GM18499 (cell line): ENCODE results near the gene IL20RB.
"Not testable (repeated sequence)": the region's sequence is repeated elsewhere in the genome, so short reads cannot be mapped to it uniquely, and the experiment has no call there.

ENCODE experiments used
- ATAC-seq: cut with Tn5 transposase; IDR thresholded peaks from one replicate; pipeline ENCODE4 v1.9.1; 2021; ENCODE audit warnings: moderate number of reproducible peaks; ENCODE audit not compliant: insufficient read depth, unreplicated experiment

The IL20RB gene

DNA sequence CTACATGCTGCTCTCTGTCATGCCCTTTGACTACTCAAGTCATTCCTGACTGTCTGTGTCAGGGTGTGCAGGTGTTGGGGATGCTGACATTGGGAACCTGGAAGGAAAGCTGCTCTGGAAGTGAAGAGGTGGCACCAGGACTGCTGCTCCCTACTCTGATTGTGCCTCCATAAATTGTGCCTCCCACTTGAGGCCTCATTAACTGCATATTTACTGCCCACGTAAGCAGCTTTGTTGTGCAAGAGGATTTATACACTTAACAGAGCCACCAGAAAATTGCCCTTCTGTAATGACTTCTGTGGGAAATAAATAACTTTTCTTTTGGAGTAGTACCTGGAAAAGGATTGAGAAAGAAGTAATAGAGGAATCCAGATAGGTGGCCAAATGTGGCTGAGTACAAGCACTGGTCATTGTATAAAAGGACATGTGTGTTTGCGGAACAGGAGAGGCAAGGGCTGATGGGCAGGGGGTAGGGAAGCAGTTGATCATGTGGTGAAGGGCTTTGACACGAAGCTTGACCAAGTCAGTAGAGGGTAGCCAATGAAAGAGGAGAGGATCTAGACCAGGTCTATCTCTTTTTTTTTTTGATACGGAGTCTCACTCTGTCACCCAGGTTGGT is 24.8 kb downstream of the IL20RB start:
- no peak for ATAC-seq

- no peak for ATAC-seq
Observed at GRCh38 chr3:136984837-136985236, 27.1 kb downstream of the IL20RB start.

- ATAC-seq, result not testable (repeated sequence)
Observed at GRCh38 chr3:136987398-136987980, 29.7 kb downstream of the IL20RB start.

GRCh38 chr3:136988651-136989050 is 30.9 kb downstream of the IL20RB start:
- no peak for ATAC-seq

DNA sequence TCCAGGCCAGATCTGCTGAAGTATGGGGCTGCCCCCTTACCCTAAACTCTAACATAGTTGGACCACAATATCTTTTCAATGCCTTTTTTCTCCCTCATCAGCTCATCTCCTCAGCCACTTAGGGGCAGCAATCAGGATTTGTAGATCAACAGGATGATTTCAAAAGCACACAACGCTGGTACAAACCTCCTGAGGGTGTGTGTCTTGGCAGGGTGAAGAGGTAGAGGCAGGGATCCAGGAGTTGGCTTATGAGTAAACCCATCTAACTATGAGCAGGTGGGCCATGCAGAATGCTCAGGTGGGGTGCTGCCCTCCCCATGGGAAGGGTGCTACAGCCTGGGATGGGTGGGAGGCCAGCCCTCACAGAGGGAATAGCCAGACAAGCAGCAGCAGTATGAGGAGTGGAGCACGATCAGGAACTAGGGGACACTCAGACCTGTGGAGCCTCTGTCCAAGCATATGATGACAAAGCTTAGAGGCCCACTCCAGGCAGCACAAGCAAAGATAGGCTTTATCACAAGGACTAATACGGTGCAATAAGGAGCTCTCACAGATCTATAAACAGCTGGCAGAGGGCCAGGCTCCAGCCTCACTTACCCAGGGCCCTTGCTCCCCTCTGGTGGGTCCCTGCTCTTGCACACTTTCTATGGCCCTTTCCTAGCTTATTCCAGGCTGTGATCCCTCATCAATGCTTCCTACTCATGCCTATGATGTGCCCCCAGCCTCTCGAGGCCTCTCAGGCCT is 32.2 kb downstream of the IL20RB start:
- ATAC-seq, result no peak

- ATAC-seq, result no peak
Observed at GRCh38 chr3:136990826-136991225, 33.0 kb downstream of the IL20RB start.

DNA sequence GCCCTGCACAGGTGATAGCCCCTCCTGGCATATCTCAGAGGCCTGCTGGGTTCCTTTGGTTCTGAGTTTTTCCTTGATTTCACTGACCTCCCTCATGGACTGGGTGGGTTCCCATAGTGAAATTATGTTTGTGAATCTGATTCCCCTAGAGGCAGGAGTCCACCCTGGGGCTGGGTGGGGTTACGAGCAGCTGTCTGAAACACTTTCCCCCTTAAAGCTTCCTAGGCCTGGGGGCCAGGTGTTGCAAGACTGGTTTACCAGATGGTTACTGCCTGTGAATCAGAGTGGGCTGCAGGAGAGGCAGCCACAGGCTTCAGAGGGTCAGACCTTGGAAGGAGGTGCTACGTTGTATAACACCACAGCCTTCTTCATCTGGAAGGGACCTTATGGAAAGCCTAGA is 34.3 kb downstream of the IL20RB start:
- ATAC-seq, result no peak

DNA sequence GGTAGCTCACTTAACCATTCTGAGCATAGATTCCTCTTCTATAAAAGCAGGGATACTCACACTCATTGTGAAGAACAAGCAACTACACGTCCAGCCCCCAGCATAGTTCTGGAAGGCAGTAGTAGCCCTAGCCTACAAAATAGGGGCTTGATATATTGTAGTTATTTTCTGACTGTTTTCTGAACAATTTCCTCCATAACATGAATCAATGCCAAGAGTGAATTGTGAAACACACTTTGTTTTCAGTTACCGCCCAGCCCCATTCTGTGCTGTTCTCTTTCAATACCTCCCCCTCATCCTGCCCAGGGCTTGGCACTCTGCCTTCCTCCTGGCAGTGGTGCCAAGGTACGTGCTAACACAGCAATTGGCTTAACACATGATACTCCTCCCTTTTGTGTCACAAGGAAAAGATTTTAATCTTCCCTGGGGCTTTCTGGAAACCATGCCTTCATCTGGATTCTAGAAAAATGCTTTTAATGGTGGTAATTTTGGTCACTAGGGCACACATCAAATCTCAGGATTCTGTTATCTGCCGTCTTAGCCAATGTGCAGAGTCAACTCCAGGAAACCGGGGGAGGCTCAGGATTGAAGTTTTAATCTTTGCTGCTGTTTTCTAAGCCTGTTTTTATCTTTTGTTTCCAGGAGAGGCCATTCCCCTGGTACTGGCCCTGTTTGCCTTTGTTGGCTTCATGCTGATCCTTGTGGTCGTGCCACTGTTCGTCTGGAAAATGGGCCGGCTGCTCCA is 37.2 kb downstream of the IL20RB start:
- ATAC-seq, result no peak

DNA sequence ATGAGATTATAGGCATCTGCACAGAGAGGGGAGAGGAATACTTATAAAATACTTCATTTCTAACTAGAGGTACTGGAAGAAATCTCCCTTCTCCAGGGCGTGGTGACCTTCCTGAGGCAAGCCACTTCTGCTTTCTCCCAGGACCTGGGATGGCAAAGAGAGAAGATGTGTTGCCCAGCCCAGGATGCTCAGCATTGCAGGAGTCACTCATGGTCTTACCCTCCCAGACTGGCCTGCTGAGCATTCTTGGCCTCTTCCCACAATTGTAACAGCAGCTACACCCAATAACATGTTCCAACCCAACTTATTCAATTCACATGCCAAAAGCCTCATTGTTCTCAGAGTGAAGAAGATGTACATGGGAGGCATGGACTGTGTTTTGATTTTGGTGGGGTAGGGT is 37.9 kb downstream of the IL20RB start:
- no peak for ATAC-seq

DNA sequence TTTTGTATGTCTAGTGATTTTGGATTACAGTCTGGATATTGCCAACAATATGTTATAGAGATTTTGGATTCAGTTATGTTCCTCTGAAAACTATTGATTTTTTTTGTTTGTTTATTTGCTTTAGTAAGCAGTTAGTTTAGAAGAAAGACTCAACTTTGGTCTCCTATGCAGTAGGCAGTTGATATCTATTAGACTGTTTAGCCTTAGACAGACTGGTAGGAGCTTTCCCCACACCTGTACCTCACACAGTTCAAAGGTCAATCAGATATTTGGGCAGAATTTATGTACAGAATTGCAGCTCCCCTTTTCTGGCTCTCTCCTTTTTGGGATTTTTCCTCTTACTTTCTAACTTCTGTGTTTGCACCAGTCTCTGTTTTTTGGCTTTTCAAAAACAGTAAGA is 42.3 kb downstream of the IL20RB start:
- no peak for ATAC-seq

GRCh38 chr3:137007376-137007775 is 49.6 kb downstream of the IL20RB start:
- not testable (repeated sequence) for ATAC-seq

DNA sequence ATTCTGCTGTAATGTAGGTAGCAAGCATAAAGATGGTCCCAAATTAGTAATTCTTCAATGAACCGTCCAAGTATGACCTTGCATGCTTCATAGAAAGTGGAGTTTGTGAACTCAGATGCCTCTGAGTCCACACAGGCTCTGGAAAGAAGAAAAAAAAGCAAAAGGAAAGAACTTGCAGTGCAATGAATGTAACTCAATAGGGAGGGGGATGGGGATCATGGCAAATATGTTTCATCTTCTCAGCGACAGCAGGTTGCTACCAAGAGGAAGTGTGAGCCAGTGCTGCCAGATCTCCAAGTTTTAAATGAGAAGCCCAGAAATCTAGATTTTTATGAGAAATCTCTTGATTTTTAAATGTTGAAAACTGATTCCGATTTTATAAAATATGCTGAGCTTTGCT is 50.3 kb downstream of the IL20RB start:
- no peak for ATAC-seq

GRCh38 chr3:137008976-137009375 is 51.2 kb downstream of the IL20RB start:
- ATAC-seq, result no peak

GRCh38 chr3:137010137-137010536 is 52.4 kb downstream of the IL20RB start:
- no peak for ATAC-seq

- ATAC-seq, result no peak
Observed at GRCh38 chr3:137011153-137011552, 53.4 kb downstream of the IL20RB start.

GRCh38 chr3:137012097-137012501 is 54.3 kb downstream of the IL20RB start:
- ATAC-seq, result no peak

GRCh38 chr3:137013951-137014688 is 56.3 kb downstream of the IL20RB start:
- ATAC-seq, result no peak

- not testable (repeated sequence) for ATAC-seq
Observed at GRCh38 chr3:137017316-137017715, 59.5 kb downstream of the IL20RB start.

DNA sequence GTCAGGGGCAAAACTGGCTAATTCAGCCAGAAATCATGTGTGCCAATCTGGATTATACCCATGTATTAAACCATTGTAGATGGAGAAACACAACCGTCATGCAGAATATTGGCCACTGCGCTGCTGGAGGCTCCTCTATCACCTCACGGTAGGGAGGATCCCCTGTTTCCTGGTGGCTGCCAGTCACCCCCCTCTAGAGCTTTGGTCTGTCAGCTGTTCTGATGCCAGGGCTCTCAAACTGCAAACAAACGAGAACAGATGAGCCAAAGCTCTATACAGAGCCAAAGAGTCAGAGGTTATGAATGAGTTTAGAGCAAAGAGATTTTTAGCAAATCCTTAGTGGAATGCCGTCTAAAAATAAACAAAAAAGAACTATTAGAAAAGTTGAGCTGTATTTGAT is 62.5 kb downstream of the IL20RB start:
- ATAC-seq, result no peak

DNA sequence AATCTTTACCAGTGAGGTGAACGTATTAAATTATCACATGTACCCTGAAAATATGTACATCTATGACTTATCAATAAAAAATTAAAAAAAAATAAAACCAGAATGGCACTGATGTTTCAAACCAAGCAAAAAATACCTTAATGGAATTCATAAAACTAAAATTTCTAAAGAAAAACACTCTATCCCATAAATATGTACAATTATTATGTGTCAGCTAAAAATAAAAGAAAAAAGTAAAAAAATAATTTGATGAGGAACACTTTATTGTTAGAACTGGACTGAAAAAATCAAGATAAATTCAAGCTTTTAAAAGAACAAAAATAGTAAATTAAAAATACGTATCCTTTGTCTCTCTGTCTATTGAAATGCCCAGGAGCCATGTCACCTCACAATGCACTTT is 63.1 kb downstream of the IL20RB start:
- ATAC-seq, result no peak
